GM12891 (cell line): ENCODE results near the gene DNAH7.

Experiments
- PAX5 ChIP-seq: IDR thresholded peaks from 2 replicates; pipeline ENCODE4 v1.6.1; 2011; ENCODE audit warnings: low read length, moderate library complexity, mild to moderate bottlenecking; ENCODE audit not compliant: insufficient read depth, severe bottlenecking
- POLR2A ChIP-seq: IDR thresholded peaks from 2 replicates; pipeline ENCODE4 v1.6.1; 2011; ENCODE audit warnings: low read depth, low read length, control low read depth
- POLR2AphosphoS5 ChIP-seq: IDR thresholded peaks from 2 replicates; pipeline ENCODE4 v1.6.1; 2011; ENCODE audit warnings: low read depth, low read length, control low read depth
- POU2F2 ChIP-seq: IDR thresholded peaks from 2 replicates; pipeline ENCODE4 v1.6.1; 2011; ENCODE audit warnings: low read depth, mild to moderate bottlenecking, control low read depth, low read length, moderate library complexity
- SPI1 ChIP-seq: IDR thresholded peaks from 2 replicates; pipeline ENCODE4 v1.6.1; 2011; ENCODE audit warnings: low read depth, low read length, control low read depth
- TAF1 ChIP-seq: IDR thresholded peaks from 2 replicates; pipeline ENCODE4 v1.6.1; 2011; ENCODE audit warnings: low read depth, low read length, control low read depth

GRCh38 chr2:195763866-195764265, 304.8 kb downstream of the DNAH7 start:
- TF ChIP-seq POLR2AphosphoS5 (no peak), SPI1 (no peak), POLR2A (no peak), TAF1 (no peak), PAX5 (no peak), POU2F2 (no peak)
